GM21526 (cell line): ENCODE results near the gene TMEM54.

Experiments used
- ATAC-seq: cut with Tn5 transposase; IDR thresholded peaks from one replicate; pipeline ENCODE4 v1.9.1; 2021; ENCODE audit warnings: moderate library complexity; ENCODE audit not compliant: unreplicated experiment, low FRiP score

The TMEM54 gene

DNA sequence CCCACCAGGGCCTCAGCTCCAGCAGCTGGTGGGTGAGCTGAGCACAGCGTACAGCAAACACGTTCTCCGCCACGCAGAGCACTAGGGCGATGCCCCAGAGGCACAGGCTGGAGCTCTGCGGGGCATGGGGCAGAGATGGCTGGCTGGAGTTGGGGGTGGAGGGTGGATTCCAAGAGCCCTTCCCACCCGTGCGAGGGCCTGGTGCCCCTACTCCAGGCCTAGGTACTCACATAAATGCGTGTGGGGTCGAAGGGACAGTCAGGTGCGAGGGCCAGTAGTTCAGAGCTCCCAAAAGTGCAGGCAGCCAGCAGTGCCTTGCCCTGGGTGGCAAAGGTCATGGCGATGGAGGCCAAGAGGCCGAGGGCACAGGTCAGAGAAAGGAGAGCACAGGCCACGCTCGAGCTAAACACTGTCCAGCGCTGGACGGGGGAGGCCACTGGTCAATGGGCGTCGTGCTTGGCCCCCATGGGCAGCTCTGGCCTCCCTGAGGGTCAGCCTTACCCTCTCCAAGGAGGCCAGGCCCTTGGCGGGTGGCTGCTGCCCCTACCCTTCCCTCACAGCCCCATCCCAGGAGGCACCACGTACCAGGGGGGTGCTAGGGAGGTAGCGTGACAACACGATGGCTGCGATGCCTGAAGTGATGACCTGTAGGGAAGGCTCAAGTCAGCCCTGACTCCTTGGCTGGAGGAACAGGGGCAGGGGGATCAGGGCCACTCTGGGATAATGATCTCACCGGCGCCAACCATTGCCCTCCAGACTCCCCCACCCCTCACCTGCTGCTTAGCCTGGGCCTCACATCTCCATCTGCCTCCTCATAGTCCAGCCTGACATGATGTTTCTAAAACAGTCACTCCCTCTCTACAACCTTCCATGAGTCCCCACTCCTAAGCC is 5.6 kb downstream of the TMEM54 start:
- ATAC-seq: no peak

DNA sequence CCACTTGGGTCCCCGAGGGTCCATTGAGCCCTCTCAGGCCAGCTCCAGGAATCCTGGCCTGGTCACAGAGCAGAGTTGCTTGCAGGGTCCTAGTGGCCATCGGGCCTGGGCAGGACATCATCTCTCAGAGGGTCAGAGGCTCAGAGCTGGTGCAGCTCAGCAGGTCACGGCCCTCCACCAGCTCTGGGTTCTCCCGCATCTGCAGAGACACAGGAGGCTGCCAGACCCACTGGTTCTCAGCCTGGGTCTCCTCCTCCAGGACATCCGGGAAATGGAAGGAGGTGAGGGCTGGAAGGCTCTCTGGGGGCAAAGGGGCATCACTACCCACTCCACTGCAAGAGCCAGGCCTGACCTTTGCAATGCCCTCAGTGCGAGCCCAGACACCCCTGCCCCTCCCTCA is 6.5 kb downstream of the TMEM54 start:
- ATAC-seq: no peak

DNA sequence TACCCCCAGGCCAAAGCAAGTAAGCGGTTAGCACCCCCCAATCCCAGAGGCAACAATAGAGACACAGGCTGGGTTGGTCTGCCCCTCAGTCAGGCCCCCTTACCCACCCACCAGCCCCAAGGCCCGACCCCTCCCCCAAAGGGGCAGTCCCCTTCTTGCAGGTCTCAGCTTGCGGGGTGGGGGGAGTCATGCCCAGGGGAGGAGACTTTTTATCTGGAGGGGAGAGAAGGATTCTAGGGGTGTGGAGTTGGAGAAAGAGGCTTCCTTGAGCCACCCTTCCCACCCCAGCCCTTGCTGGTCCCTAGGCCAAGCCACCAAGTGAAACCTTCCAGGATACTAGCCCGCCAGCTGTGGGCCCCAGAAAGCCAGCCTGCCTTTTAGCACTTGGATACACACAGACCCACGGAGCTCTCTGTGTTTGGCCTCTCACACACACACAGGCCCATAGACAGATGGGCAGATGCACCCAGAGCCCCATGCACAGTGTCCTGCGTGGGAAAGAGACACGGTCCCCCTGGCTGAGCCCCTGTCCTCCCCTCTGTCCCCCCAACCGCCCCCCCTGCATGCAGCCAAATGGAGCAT is 7.1 kb downstream of the TMEM54 start:
- no peak for ATAC-seq

DNA sequence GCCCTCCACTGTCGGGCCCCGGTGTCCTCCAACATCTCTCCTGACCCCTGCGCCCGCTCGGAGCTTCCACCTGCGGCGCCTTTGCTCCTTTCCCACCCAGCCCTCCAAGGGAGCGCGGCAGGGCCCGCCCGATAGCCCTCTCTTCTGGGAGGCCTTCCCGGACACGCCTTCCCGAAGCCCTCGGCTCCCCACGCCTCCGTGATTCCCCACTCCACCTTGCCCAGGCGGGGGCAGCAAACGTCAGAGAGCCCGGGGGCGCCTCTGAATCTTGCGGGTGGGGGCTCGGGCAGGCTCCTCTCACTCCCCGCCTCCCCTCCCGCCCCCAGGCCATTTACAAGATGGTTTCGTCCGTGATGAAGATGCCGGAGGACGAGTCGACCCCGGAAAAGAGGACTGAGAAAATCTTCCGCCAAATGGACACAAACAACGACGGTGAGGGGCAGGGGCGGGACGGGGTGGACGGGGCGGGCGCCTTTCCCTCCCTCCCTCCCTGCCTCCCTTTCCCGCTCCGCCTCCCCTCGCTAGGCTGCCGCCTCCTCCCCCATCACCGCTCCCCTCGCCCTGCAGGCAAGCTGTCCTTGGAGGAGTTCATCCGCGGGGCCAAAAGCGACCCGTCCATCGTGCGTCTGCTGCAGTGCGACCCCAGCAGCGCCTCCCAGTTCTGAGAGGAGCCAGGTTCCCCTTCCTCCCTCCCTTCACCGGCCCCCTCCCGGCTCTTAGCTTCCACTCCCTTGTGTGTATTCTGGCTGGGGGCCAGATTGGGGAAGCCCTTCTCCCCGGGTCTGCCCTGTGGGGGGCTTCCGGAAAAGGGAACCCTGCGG is 7.8 kb downstream of the TMEM54 start:
- ATAC-seq: no peak

DNA sequence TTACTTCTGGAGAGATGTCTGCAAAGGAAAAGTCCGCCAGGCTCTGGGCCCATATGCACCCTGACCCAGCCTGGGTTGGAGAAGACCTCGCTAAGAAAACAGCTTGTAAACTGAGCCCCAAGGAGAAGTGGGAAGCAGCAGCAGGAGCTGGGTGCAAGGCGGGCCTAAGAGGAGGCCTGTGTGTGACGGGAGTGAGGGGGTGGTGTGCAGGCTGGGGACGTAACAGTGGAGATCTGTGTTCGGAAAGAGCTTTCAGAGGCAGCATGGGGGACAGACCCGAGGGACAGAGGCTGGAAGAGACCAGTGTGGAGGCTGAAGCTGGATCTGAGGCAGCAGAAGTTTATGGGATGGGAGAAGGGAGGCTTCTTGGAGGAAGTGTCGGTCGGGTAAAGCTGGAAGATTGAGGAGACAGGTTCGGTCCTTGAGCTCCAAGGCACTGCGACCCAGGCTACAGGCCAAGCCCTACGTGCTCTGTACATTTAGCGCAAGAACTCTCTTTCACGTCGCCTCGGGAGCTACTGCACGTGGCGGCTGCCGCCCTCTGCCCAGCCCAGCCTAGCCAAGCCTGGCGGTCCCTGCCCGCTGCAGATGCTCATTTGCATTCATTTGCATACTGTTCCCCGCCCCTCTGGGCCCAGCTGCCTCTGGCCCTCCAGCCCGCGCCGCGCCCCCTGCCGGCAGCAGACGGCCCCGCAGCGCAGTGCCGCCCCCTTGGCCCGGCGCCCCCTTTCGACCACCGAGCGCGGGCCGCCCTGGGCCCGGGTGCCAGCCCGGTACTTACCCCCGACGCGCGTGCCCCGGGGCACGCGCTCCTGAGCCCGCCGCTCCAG is 8.6 kb downstream of the TMEM54 start:
- no peak for ATAC-seq

DNA sequence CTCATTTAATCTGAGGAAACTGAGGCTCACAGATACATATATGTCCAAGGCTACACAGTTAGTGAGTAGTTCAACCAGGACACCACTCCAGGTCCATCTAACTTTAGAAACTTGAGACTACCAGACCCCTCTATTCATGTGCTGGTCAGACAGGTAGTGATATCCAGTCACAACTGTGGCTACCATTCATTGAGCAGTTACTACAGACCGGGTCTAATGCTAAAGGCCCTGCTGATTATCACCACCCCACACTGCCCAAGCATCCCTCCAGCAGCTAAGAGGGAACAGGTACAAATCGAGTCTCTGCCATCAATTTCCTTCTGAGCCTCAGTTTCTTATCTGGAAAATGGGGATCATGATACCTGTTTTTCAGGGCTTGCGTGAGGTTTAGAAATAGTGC is 9.6 kb downstream of the TMEM54 start:
- no peak for ATAC-seq

DNA sequence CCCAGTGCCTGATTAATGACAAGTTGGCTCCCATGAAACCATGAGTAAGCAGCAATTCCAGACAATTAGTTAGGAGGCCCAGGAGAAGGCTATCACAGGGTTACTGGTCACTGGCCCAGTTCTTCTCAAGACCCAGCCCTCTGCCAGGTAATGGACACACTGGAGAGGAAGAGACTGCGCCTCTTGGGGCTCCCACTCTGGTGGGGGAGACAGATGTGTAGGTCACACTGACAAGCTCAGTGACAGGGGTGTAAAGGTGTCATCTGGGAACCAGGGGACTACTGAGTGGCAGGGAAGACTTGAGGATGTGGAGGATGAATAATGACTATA is 10.0 kb downstream of the TMEM54 start:
- ATAC-seq: no peak

DNA sequence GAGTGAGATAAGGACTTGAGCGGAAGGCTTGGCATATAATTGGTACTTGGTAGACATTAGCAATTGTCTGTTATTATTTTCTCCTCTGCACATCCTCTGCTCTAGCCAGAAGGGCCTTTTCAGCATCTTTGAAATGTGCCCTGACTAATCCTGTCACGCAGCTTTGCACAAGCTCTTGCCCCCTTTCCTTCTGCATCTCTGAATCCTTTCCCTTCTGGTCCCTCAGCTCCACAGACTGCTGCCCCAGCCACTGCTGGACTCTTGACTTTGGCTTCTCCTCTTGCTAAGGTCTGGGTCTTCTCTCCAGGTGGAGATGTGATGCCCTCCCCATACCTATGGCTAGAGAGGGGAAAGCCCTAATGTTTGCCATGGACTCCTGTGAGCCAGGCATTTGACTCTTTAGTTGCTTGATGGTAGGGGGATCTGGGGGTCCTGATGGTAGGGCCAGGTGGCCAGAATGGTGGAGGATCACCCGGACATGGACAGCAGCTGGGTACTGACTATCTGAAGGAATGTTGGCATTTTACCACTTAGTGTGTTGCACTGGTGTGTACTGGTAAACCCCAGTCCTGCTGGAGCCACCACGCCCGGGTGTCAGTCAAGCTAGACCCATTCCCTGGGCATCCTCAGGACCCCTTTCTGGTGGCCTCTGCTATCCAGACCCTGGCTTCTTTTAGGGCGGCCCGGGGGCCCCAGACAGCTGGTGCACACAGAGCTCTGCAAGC is 10.5 kb downstream of the TMEM54 start:
- no peak for ATAC-seq

DNA sequence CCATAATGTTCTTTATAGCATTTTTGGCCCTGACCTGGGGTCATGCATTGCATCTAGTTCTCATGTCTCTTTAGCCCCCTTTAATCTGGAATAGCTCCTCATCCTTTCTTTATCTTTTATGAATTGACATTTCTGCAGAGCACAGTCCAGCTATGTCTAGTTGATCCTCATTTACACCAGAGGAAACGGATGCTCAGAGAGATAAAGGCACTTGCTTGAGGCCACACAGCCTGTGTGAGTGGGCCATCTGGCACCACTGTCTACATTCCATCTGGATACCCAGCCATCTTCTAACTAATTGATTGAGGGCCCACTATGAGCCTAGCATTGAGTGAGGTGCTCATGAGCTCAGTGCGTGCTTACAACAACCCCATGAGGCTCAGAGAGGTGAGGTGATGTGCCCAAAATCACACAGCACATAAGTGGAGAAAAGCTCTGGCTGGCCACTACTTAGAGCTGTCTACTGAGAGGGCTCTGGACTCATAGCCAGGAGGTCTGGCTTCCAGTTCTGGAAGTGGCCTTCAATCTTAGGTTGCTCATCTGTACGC is 11.4 kb downstream of the TMEM54 start:
- no peak for ATAC-seq

DNA sequence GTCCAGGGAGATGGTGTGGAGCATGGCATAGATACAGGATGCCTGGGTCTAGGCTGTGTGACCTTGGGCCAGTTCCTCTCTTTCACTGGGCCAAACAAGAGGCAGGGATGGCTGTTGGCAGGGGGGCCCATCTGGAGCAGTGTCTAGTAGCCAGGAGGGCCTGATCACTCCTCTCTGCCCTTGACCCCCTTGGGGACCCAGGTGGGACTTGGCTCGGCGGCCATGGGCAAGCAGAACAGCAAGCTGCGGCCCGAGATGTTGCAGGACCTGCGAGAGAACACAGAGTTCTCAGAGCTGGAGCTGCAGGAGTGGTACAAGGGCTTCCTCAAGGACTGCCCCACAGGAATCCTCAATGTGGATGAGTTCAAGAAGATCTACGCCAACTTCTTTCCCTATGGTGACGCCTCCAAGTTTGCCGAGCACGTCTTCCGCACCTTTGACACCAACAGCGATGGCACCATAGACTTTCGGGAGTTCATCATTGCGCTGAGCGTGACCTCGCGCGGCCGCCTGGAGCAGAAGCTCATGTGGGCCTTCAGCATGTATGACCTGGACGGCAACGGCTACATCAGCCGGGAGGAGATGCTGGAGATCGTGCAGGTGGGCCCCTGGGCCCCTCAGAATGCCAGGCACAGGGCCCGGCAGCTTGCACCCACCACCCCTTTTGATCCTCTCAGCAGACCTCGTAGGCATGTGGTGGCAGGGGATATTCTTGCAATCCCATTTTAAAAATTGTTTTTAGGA is 12.3 kb downstream of the TMEM54 start:
- no peak for ATAC-seq

DNA sequence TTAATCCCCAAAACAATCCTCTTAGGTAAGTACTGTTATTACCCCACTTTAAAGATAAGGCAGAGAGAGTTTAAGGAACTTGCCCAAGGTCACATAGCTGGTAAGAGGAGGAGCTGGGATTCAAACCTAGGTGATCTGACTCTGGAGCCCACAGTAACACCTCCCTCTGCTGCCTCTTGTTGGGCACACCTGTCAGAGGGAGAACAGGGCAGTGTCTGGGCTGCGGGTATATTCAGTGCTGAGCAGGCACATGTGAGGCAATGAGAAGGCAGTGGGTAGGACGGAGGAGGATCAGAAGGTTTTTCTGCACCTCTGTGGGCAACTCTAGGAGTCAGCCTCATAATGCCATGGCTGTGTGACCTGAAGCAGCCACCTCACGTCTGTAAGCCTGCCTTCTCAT is 13.1 kb downstream of the TMEM54 start:
- no peak for ATAC-seq

DNA sequence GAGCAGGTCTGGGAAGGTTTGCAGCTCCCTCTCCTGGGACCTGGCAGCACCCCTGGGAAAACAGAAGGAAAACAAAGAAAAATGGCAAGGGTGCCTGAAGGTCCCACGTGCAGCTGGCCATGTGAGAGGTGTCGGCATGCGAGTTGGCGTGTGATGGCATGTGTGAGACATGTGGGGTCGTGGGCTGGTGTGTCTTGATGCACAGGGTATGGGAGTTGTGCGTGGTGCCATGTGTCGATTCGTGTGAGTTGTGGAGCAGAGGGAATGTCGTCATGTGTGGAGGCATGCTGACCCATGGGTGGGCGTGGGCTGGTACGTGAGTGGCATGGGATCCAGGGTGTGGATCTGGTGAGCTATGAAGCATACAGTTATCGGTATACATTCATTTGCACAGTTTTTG is 13.6 kb downstream of the TMEM54 start:
- no peak for ATAC-seq

DNA sequence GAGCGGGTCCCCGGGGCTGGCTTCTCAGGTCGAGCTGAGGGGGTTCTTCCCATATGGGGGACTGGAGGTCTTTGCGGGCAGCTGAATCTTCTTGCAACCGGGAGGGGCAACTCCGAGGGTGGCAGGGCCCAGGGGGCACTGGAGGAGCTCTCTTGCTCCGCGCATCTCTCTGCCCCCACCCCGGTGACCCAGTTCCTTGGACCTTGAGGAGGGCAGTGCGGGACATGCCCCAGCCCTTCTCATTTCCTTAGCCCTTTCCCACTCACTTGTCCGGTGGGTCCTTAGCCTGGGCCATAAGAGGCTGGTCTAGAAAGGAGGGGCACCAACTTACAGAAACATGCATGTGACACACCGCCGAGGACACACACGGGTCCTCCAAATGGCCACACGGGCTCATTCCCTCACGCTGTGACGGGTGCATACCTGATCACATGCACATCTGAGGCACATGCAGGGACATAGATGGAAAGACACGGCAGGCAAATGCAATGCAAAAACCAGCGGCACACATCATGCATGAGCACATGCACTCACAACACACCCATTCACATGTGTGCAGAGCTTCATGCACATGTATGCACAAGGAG is 14.3 kb downstream of the TMEM54 start:
- no peak for ATAC-seq

DNA sequence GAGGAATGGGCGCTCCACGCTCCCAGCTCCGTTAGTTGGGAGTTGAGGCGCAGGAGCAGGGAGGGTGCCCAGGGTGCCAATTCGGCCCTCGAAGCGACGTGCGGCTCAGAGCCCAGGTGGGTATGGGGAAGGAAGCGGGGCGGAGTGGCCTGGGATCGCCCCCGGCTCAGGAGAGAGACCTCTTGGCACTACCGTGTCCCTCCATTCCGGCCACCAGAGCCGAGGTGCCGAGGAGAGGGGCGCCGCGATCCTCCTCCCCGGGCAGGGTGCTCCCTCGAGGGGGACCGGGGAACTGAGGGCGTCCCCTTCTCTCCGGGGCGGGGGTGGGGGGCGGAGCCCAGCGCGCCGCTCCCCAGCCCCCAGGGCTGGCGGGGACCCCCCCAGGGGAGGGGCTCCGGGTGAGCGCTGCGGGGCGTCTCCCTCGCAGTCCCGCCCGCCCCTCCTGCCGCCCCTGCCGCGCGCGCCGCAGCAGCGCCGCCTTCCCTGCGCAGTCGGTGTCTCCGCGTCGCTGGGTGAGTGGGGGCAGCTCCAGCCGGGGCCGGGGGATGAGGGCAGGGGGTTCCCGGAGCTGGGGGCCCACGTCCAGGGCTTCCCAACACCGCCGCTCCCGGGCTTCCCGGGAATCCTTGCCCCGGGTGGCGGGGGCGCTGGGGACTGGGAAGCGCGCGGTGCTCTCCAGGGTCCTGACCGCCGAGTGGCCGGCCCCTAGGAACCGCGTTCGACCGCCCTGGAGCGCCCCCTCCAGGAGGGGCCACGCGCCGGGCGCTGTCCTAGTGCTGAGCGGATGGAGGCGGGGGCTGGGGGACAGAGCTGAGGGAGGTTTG is 15.0 kb downstream of the TMEM54 start, which contains the start of gene HPCA:
HPCA (plus strand) TSS at position 488 of the 824 bp plus-strand sequence. CDS start 2,408 bp downstream, outside the sequence.
- no peak for ATAC-seq

DNA sequence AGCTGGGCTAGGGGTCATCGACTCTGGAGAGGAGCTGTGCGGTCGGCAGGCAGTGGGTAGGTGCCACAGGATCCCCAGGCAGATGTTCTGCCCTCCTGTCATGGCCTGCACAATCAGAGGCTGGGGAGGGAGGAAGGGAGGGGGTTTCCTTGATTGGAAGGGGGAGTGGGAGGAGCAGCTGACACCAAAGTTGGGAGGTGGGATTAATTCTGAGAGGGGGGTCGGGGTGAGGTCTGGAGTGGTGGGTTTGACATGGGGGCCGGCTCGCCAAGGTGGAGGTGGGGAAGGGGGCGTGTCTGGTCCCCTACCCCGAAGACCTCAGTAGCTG is 15.5 kb downstream of the TMEM54 start:
- no peak for ATAC-seq

DNA sequence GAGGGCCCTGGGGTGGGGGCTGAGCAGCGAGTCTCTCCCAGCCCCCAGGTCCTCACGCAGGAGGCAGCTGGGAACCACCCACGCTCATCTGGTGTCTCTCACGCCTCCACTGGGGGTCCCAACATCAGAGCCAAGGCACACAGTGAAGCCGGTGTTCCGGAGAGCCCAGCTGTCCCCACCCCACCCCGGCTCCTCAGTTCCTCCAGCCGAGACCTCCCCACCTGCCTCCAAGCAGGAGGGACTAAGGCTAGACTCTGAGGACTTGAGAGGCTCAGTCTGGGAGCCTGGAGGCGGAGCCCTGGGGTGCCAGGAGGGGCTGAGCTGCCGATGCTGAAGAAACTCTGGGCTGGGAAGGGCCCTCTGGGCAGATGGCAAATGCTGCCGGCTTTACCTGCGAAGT is 16.5 kb downstream of the TMEM54 start:
- ATAC-seq: no peak

DNA sequence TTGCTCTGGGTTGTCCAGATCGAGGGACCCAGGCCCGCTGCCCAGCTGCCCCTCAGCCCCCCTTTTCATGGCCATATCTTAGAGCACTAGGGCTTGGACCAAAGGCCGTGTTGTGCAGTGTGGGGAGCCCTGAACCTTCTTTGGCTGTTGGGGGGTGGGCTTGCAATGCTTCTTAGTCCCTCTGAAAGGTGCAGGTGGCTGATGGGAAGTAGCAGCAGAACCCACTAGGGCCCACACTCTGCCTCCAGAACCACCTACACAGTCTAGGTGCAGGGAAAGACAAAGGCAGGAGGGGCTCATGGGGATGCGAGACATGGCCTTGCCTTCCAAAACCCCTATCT is 17.2 kb downstream of the TMEM54 start:
- ATAC-seq: no peak
